ENCODE data around the gene LAMC1. TPM values are rescaled to one million over a fixed set of nuclear protein-coding genes. Genes with fewer than 3 reads are reported as not detected.

Gene LAMC1
- total and polyA plus RNA-seq, 2 of the 4 experiments (the other 2 are of a cell fraction), result 249 to 394 TPM

- DNase-seq, result no peak
- Histone ChIP-seq H3K56ac (ENCODE audit: extremely low read depth, insufficient read depth, low read length) (no peak overlapping the region), H3K9ac (ENCODE audit: low read depth, low read length) (no peak overlapping the region), H2BK120ac (ENCODE audit: low read depth, low read length) (peak overlapping the region; percentile 78), H4K91ac (ENCODE audit: insufficient read depth, low read depth, low read length) (peak overlapping the region; percentile 42; the same call in 1 of the 2 replicates), H3K14ac (replicated peaks; ENCODE audit: low read depth, low read length) (no peak overlapping the region), H3K4ac (ENCODE audit: low read depth, low read length) (peak overlapping the region; percentile 72), H4K5ac (ENCODE audit: low read depth, low read length) (no peak overlapping the region), H2BK15ac (ENCODE audit: low read depth, low read length) (peak overlapping the region; percentile 80; the same call in 1 of the 3 replicates), H3K79me1 (ENCODE audit: low read depth in 1 of 2, low read length in 2 of 2) (no peaks in the 10 kb centered on the region), H3K27me3 (ENCODE audit: control insufficient read depth, insufficient read depth, low read length) (no peaks in the 10 kb centered on the region), H4K20me1 (ENCODE audit: insufficient read depth, low read length) (no peaks in the 10 kb centered on the region), H2BK5ac (ENCODE audit: low read depth, low read length, poor library complexity, severe bottlenecking) (no peak overlapping the region), H3K4me3 (ENCODE audit: insufficient read depth, low read depth, low read length) (no peak overlapping the region), H2AK9ac (replicated peaks; ENCODE audit: low read depth, low read length, poor library complexity) (no peak overlapping the region), H3K9me1 (ENCODE audit: insufficient read depth, low read length) (peaks cover 5% of the 10 kb centered on the region), H4K8ac (ENCODE audit: low read depth in 2 of 2, low read length in 2 of 2) (peak overlapping the region in 1 of 2 experiments; percentile 76; a peak in 2 of 4 replicates), H3K9me3 (ENCODE audit: control insufficient read depth, insufficient read depth, low read length) (no peaks in the 10 kb centered on the region), H3K27ac (ENCODE audit: insufficient read depth, low read length) (no peak overlapping the region), H2BK20ac (ENCODE audit: low read depth, low read length) (peak overlapping the region; percentile 69), H3K4me2 (ENCODE audit: low read depth, low read length) (no peak overlapping the region), H3K18ac (ENCODE audit: low read depth, low read length) (no peak overlapping the region), H3K36me3 (ENCODE audit: control insufficient read depth, insufficient read depth, low read length) (no peaks in the 10 kb centered on the region), H2AFZ (replicated peaks; ENCODE audit: low read length, poor library complexity) (no peak overlapping the region), H3K23ac (ENCODE audit: low read depth, low read length) (no peak overlapping the region), H3K4me1 (ENCODE audit: control insufficient read depth, insufficient read depth, low read length) (peaks cover 8% of the 10 kb centered on the region), H2AK5ac (ENCODE audit: low read depth, low read length) (peak overlapping the region; percentile 91)
- in situ Hi-C loops (cut with MboI; ENCODE audit: low sequenced_read_pairs) (no loop called here), dilution Hi-C loops (cut with HindIII; ENCODE audit: low sequenced_read_pairs, unreplicated experiment) (no loop called here), intact Hi-C loops (cut with micrococcal nuclease) (no loop called here)
- POLR2A ChIA-PET (ENCODE audit: unreplicated experiment), result no interaction called here
- 80% methylated on average over 1 of the region's 4 CpGs; no CpG with 5 or more reads in 1 of the 2 experiments for WGBS, 2 experiments (ENCODE audit: extremely low coverage in 2 of 2, insufficient read length in 1 of 2)
- TF ChIP-seq RFX5 (IDR thresholded peaks at IDR 0.05; ENCODE audit: low read depth, low read length) (no peak), MAFK (IDR thresholded peaks at IDR 0.05; ENCODE audit: low read depth, low read length) (no peak)
- CTCF ChIA-PET, result no interaction called here
- no TSS peak for BruUV-seq (replicated peaks)
- ATAC-seq (ENCODE audit: low read depth), result no peak
Observed at GRCh38 chr1:183164963-183165362, 141.7 kb downstream of the LAMC1 start.

All from IMR-90 (cell line).